GM19025 (cell line): ENCODE measurements around the gene MCM8.

Experiments
- ATAC-seq: cut with Tn5 transposase; IDR thresholded peaks from one replicate; pipeline ENCODE4 v1.9.1; 2021; ENCODE audit warnings: mild to moderate bottlenecking, low read depth, moderate library complexity; ENCODE audit not compliant: unreplicated experiment

MCM8 gene

GRCh38 chr20:5950271-5951031, at the start of gene MCM8, which contains the start of gene TRMT6:
MCM8 (plus strand) TSS chr20:5950652; CDS start chr20:5952016, 1,364 bp downstream.
TRMT6 (minus strand) TSS chr20:5950533; CDS start chr20:5950405, 128 bp downstream.
- peak; percentile 99 for ATAC-seq

DNA sequence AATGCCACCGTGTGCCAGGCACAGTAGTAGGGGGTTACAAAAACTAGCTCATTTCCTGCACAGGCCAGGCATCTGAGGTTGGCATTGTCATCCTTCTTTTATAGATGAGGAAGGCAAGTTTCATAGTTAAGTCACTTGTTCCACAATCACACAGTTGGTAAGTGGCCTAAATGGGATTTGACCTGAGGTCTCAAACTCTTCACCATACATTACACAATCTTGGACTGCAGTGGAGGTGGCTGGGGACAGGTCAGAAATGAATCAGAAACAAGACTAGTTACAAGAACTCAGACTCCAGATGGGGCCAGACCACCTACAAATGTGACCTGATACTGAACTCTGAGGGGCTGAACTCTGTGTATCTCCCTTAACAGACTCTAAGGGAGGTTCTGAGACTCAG, 49.5 kb upstream of the MCM8 start:
- no peak for ATAC-seq

- ATAC-seq = no peak
Measured at GRCh38 chr20:5908981-5909380, 41.5 kb upstream of the MCM8 start.

GRCh38 chr20:5910186-5910585, 40.3 kb upstream of the MCM8 start:
- no peak for ATAC-seq

DNA sequence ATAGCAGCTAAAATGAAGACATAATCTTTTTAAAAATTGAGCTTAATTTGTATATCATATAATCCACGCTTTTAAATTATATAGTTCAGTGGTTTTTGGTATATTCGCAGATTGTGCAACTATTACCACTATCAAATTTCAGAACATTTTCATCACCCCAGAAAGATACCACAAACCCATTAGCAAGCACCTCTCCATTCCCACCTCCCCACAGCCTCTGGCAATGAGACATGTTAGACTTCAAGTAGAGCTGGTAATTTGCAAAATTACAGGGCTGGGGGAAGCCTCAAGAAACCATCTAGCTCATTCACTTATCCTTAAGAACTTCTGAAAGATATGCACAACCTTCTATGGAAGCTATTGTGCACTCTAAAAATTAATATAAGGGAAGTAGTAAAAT, 37.3 kb upstream of the MCM8 start:
- no peak for ATAC-seq

- ATAC-seq = no peak
Measured at GRCh38 chr20:5914859-5915258, 35.6 kb upstream of the MCM8 start.

- no peak for ATAC-seq
Measured at GRCh38 chr20:5918856-5919625, 31.4 kb upstream of the MCM8 start.

DNA sequence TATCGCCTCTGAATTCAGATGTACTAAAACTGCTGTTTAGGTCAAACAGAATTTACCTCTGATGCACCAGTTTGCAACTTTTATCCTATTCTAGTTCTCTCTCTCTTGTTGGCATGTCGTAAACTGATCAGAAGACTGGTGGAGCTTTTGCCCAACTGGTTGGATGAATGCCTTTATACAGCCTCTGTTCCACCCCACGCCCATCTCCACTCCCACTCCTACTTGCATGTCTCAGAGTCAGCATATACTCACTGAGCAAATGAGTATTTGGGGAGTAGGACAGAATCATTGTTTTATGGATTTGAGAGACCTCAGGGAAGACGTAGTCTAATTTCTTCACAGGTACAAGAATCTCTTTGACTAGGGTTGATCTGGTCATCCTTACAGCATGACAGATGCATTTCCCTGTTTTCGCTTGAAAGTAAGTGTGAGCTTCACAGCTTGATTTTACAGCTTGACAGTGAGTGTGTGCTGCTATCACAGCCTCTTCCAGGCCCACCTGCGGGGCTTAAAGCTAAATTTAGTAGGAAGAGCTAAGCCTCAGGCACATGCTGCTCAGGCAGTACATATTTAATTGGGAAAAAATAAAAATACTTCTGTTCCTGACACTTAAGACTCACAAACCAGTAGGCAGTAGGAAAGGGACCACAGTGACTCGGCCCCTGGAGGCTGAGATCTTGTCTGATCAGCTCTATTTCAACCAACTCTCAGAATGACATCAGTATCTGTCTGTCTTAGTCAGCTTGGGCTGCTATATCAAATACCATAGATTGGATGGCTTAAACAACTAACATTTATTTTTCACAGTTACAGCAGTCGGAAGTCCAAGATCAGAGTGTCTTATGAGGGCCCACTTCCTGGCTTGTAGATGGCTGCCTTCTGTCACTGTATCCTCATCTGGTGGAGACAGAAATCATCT, 30.6 kb upstream of the MCM8 start:
- no peak for ATAC-seq

- ATAC-seq = no peak
Measured at GRCh38 chr20:5920581-5920980, 29.9 kb upstream of the MCM8 start.

DNA sequence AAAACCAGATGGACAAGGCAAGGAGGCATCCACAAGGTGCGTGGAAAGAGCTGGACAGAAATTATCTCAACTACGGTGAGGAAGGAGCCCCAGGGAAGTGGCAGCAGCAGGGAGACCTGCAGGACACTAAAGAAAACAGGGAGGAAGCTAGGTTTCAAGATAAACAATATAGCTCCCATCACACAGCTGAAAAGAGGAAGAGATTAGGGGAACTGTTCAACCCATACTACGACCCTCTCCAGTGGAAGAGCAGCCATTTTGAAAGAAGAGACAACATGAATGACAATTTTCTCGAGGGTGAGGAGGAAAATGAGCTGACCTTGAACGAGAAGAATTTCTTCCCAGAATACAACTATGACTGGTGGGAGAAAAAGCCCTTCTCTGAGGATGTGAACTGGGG, 27.0 kb upstream of the MCM8 start:
- no peak for ATAC-seq

DNA sequence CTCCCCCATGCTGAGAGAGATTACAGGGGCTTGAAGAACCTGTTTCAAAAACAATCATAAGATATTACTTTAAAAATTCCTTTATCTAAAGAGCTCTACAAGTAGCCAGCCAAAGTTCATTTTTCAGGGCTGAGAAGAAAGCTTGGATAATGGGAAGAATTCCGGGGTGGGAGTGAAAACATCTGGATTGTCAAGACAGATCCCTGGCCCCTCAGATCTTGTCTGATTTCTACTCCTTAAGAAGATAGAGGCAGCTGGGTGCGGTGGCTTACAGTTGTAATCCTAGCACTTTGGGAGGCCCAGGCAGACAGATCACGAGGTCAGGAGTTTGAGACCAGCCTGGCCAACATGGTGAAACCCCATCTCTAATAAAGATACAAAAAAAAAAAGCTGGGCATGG, 24.9 kb upstream of the MCM8 start:
- no peak for ATAC-seq

DNA sequence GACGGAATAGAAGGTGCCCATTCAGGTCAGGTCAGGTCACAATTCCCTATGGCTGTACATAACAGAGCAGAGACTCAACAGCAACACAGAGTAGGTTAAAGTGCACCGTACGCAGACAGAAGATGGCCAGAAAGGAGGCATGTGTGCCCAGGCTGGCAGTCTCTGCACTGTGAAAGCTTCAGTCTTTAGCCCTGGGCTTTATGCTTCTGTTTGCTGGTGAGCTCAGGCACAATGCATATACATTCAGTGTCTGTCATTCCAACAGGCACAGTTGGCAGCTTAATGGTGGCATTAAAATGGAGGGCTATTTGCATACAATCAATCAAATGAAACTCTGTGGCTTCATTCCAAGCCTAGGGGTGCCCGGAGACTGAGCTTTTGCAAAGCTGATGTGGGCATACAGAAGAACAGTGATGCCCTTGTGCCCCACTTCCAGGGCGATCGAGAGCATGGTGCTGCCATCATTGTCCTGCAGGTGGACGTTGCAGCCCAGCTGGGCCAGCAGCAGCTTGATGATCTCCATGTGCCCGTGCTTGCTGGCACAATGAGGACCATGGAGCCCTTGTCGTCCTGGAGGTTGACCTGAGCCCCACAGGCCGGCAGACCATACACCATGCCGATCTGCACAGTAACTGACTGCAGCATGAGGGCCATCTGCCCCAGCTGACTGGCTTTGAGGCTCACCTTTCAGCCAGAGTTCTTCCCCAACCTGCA, 22.5 kb upstream of the MCM8 start:
- no peak for ATAC-seq

- ATAC-seq = no peak
Measured at GRCh38 chr20:5928836-5929715, 21.4 kb upstream of the MCM8 start.

DNA sequence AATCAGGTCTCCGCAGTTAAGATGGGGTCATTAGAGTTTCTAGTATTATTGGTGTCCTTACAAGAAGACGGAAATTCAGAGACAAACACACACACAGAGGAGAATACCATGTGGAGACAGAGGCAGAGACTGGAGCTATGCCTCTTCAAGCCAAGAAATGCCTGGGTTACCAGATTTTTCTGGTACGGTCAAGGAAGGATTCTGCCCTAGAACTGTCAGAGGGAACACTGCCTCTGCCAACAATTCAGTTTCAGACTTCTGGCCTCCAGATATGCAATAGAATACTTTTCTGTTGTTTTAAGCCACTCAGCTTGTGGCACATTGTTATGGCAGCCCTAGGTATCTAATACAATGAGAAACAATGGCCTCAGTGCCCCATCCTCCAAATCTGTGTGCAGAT, 19.0 kb upstream of the MCM8 start:
- ATAC-seq = no peak

DNA sequence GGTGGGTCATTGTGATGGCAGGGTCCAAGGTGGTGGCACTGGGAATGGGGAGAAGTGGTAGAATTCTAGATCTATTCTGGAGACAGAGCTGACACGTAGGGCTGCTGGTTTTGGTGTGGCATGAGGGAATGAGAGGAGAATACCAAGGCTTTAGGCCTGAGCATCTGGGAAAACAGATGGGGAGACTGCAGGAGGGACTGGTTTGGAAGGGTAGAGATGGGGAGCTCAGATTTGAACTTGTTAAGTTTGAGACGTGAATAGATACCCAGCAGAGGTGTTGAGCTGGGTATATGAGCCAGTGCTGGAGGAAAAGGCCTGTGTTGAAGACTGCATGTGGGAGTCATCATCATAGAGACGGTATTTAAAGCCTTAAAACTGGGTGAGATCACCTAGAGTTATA, 17.7 kb upstream of the MCM8 start:
- no peak for ATAC-seq

GRCh38 chr20:5933802-5934436, 16.5 kb upstream of the MCM8 start:
- ATAC-seq = no peak

DNA sequence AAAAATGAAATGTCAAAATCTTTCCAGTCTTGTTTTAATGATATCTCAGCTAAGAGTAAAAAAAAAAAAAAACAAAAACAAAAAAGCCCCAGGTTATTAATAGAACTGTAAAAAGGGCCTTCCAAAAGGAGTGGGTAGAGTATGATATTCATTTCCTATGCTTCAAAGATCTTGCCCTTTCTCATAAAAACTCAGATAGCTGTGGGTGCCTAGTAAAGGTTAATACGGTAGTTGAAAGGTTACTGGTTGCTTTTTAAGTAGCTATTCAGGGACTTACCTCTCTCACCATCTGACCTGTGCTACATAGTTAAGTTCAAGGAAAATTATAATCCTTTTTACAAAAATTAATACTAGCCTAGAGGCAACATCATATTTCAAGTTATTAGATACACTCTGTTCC, 15.1 kb upstream of the MCM8 start:
- no peak for ATAC-seq

DNA sequence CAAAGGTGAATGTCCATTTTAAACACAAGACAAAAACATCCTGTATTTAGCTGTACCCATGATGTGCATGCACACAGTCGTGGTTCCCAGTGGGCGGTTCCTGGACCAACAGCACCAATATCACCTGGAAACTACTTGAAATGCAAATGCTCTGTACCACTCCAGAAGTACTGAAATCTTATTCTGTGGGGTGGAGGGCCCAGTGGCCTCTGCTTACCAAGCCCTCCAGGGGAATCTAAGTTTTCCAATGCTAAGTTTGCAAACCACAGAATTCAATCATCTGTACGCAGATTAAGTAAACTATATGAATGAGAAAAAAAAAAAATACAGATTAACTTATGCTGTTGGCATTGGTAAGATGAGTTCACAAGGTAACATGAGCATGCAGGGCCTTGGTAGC, 14.2 kb upstream of the MCM8 start:
- ATAC-seq = no peak
